Measurements from ENCODE around the gene SORL1. TPM values are rescaled to one million over a fixed set of nuclear protein-coding genes. Genes with fewer than 3 reads are reported as not detected.

Gene SORL1
- total and polyA plus RNA-seq, 9 of the 15 experiments (the other 6 are each of a cell fraction or from before 2014, with no cell fraction given): 0.01 to 0.66 TPM; not detected in 7

GRCh38 chr11:121456816-121457431 is 4.8 kb downstream of the SORL1 start:
- DNase-seq (ENCODE audit: extremely low read depth in 1 of 4, low spot score in 3 of 4): no peak
- Histone ChIP-seq H3K4me3 (no peak overlapping the region), H3K36me3 (ENCODE audit: control insufficient read depth, insufficient read depth, low read length) (no peaks in the 10 kb centered on the region), H3K79me2 (ENCODE audit: control insufficient read depth, insufficient read depth, low read length) (no peaks in the 10 kb centered on the region), H3K27ac (ENCODE audit: extremely low read depth, low read depth, low read length) (no peak overlapping the region), H4K20me1 (replicated peaks; ENCODE audit: control insufficient read depth, insufficient read depth, low read length) (no peaks in the 10 kb centered on the region), H3K4me2 (ENCODE audit: insufficient read depth, low read length) (no peak overlapping the region), H3K27me3 (ENCODE audit: control insufficient read depth in 2 of 2, insufficient read depth in 2 of 2, low read length in 2 of 2) (peaks cover 6 to 30% of the 10 kb centered on the region in 2 experiments; a peak in 4 of 5 replicates), H3K9me1 (ENCODE audit: control insufficient read depth, insufficient read depth, low read length) (no peaks in the 10 kb centered on the region), H3K9me3 (replicated peaks; ENCODE audit: control insufficient read depth, insufficient read depth, low read depth, low read length) (no peaks in the 10 kb centered on the region), H2AFZ (ENCODE audit: low read depth, low read length) (no peak overlapping the region), H3K9ac (ENCODE audit: insufficient read depth in 1 of 2, low read depth in 2 of 2, low read length in 2 of 2) (no peak overlapping the region), H3K4me1 (replicated peaks in 1 of 2; ENCODE audit: control insufficient read depth in 2 of 2, insufficient read depth in 2 of 2, low read length in 2 of 2) (peaks cover 0 to 6% of the 10 kb centered on the region in 2 experiments; a peak in 2 of 5 replicates)
- FAIRE-seq: no peak
- intact Hi-C loops (cut with micrococcal nuclease) (loop anchor here (10.0 kb wide), 1 partner anchor 138 kb away; no protein-coding TSS in a partner anchor), in situ Hi-C loops (cut with MboI) (no loop called here)
- no peak for ATAC-seq
- under 1% methylated on average over 11 of the region's 11 CpGs for WGBS (ENCODE audit: insufficient coverage, low coverage, missing lambda C conversion rate)
- ChIA-PET POLR2A (interaction anchor here (0.7 to 0.9 kb wide), 2 partner anchors 13 to 21 kb away, joined by 3 to 4 read pairs; no protein-coding TSS in a partner anchor), CTCF (ENCODE audit: low intra/inter-chr PET ratio) (no interaction called here)
- BruUV-seq (replicated peaks): no TSS peak
- TF ChIP-seq MTA3 (IDR thresholded peaks at IDR 0.05; ENCODE audit: borderline replicate concordance) (no peak), ZBTB9 (CRISPR knock-in tag; IDR thresholded peaks at IDR 0.05) (no peak), TRIM25 (IDR thresholded peaks at IDR 0.05; ENCODE audit: borderline replicate concordance) (no peak), ZNF277 (CRISPR knock-in tag; IDR thresholded peaks at IDR 0.05; ENCODE audit: borderline replicate concordance) (no peak), KLF13 (tag; IDR thresholded peaks at IDR 0.05; ENCODE audit: borderline replicate concordance, low read depth) (no peak), ZBTB33 (CRISPR knock-in tag; IDR thresholded peaks at IDR 0.05) (no peak), MBD2 (IDR thresholded peaks at IDR 0.05; ENCODE audit: borderline replicate concordance, low read depth) (no peak), ZNF431 (CRISPR knock-in tag; IDR thresholded peaks at IDR 0.05) (no peak), MTF1 (CRISPR knock-in tag; IDR thresholded peaks at IDR 0.05; ENCODE audit: borderline replicate concordance) (no peak), E2F6 (IDR thresholded peaks at IDR 0.05; ENCODE audit: borderline replicate concordance in 1 of 2, extremely low read depth in 1 of 2, insufficient read depth in 1 of 2, insufficient read length in 1 of 2, low read depth in 1 of 2, low read length in 1 of 2, poor library complexity in 1 of 2, severe bottlenecking in 1 of 2) (no peak)
